Endodermal cell (in vitro differentiated cells): ENCODE measurements around the gene HOGA1. TPM values are rescaled to one million over a fixed set of nuclear protein-coding genes. Genes with fewer than 3 reads are reported as not detected.

Source experiments
- DNase-seq: peaks from one replicate; pipeline ENCODE4 v3.0.0-alpha.2; 2017
- H3K27ac ChIP-seq: 2 replicates; pipeline ENCODE4 v1.5.1; 2013; ENCODE audit warnings: mild to moderate bottlenecking, low read depth, low read length, moderate library complexity
- H3K27me3 ChIP-seq: 2 replicates; pipeline ENCODE4 v1.6.1; 2013; ENCODE audit warnings: mild to moderate bottlenecking, low read length, moderate library complexity; ENCODE audit not compliant: insufficient read depth, control insufficient read depth, poor library complexity, severe bottlenecking
- H3K36me3 ChIP-seq: 2 replicates; pipeline ENCODE4 v1.7.0; 2013; ENCODE audit warnings: mild to moderate bottlenecking, low read length, moderate library complexity; ENCODE audit not compliant: control insufficient read depth, insufficient read depth
- H3K4me1 ChIP-seq: one replicate; pipeline ENCODE4 v1.7.0; 2013; ENCODE audit warnings: low read length; ENCODE audit not compliant: control insufficient read depth, insufficient read depth
- H3K4me3 ChIP-seq: 2 replicates; pipeline ENCODE4 v1.5.1; 2013; ENCODE audit warnings: mild to moderate bottlenecking, low read length, moderate library complexity
- H3K9ac ChIP-seq: 2 replicates; pipeline ENCODE4 v1.6.1; 2013; ENCODE audit warnings: mild to moderate bottlenecking, low read length, moderate library complexity; ENCODE audit not compliant: poor library complexity, severe bottlenecking; ENCODE audit errors: extremely low read depth
- H3K9me3 ChIP-seq: 2 replicates; pipeline ENCODE4 v1.6.1; 2013; ENCODE audit warnings: mild to moderate bottlenecking, low read length, moderate library complexity; ENCODE audit not compliant: control insufficient read depth
- H3K27ac Mint-ChIP-seq: 2 replicates; pipeline ENCODE4 v1.8.0; 2020; ENCODE audit warnings: mixed read lengths
- H3K27me3 Mint-ChIP-seq: 2 replicates; pipeline ENCODE4 v1.8.0; 2021; ENCODE audit warnings: mild to moderate bottlenecking, mixed read lengths; ENCODE audit not compliant: insufficient read depth
- H3K36me3 Mint-ChIP-seq: 2 replicates; pipeline ENCODE4 v1.8.0; 2020; ENCODE audit warnings: low read depth, mixed read lengths
- H3K4me1 Mint-ChIP-seq: 2 replicates; pipeline ENCODE4 v1.8.0; 2020; ENCODE audit warnings: mixed read lengths
- H3K4me3 Mint-ChIP-seq: 2 replicates; pipeline ENCODE4 v1.8.0; 2020; ENCODE audit warnings: mild to moderate bottlenecking, moderate library complexity, mixed read lengths
- H3K9me3 Mint-ChIP-seq: 2 replicates; pipeline ENCODE4 v1.8.0; 2020; ENCODE audit warnings: mild to moderate bottlenecking, mixed read lengths
- CTCF ChIP-seq: fragments of 200-600 bp; sonication (generic); conservative IDR thresholded peaks from 2 replicates; pipeline ENCODE4 v1.5.0; 2021; ENCODE audit warnings: antibody characterized with exemption, mild to moderate bottlenecking
- WGBS, 2 experiments: methylation state at CpG; one replicate each; pipeline versions ENCODE4 v1.1.5 to v1.1.7; 2013; ENCODE audit warnings: missing lambda C conversion rate in 2 of 2, mixed read lengths in 1 of 2; ENCODE audit not compliant: insufficient coverage in 1 of 2, insufficient read length in 1 of 2; 5-methylcytosine and 5-hydroxymethylcytosine counted together
- total RNA-seq, 2 donors: library from RNA; stranded (reverse); fragmentation: NEBNext Ultra II Directional in 1 of 2; extraction: Animal tissue kit (Norgen Biotek cat#: 25700) in 1 of 2; gene quantifications; 2 replicates in 1 of 2; 3 replicates in 1 of 2; pipeline ENCODE4 v1.2.1, GENCODE V29; 2021

Gene HOGA1
- total RNA-seq, 2 donors from 2014 or later: 0.15 to 1.7 TPM

GRCh38 chr10:97659589-97659988, 75.4 kb downstream of the HOGA1 start:
- H3K9ac ChIP-seq: no peak overlapping the region
- no peak for TF ChIP-seq CTCF
- WGBS, 2 experiments: 90 to 97% methylated on average over 1 of the region's 1 CpG
- Mint-ChIP-seq H3K36me3 (peaks cover 78% of the 10 kb centered on the region), H3K4me1 (no peaks in the 10 kb centered on the region), H3K4me3 (no peak overlapping the region), H3K27me3 (no peaks in the 10 kb centered on the region), H3K9me3 (no peaks in the 10 kb centered on the region), H3K27ac (no peak overlapping the region)
- peaks cover 6% of the 10 kb centered on the region for H3K4me1 ChIP-seq
- no peaks in the 10 kb centered on the region for H3K27me3 ChIP-seq
- H3K36me3 ChIP-seq: peaks cover 77% of the 10 kb centered on the region
- H3K27ac ChIP-seq: no peak overlapping the region
- DNase-seq: no peak
- no peak overlapping the region for H3K4me3 ChIP-seq
- H3K9me3 ChIP-seq: no peaks in the 10 kb centered on the region

Other genes with a start within 250 kb of the HOGA1 start
- 10 to 100 TPM; 31.0 to 35.2 TPM for gene FRAT2, start 249.7 kb upstream of the HOGA1 start, total RNA-seq
- 10 to 100 TPM; 33.0 to 34.7 TPM for gene RRP12, start 183.0 kb upstream of the HOGA1 start, total RNA-seq
- 100 to 1,000 TPM; 490 to 499 TPM for gene PGAM1, start 158.2 kb upstream of the HOGA1 start, total RNA-seq
- gene EXOSC1, start 138.4 kb upstream of the HOGA1 start, total RNA-seq: 10 to 100 TPM; 48.9 to 55.6 TPM
- gene ZDHHC16, start 138.2 kb upstream of the HOGA1 start, total RNA-seq: 10 to 100 TPM; 44.5 to 53.6 TPM
- 10 to 100 TPM; 84.2 to 98.8 TPM for gene MMS19, start 86.0 kb upstream of the HOGA1 start, total RNA-seq
- 10 to 100 TPM; 19.1 to 19.3 TPM for gene UBTD1, start 85.5 kb upstream of the HOGA1 start, total RNA-seq
- not detected for gene ANKRD2, start 11.6 kb upstream of the HOGA1 start, total RNA-seq
- not detected for gene C10orf62, start 5.3 kb downstream of the HOGA1 start, total RNA-seq
- gene MORN4, start 49.1 kb downstream of the HOGA1 start, total RNA-seq: 10 to 100 TPM; 19.0 to 21.3 TPM
- 10 to 100 TPM; 14.5 to 18.1 TPM for gene PI4K2A, start 56.3 kb downstream of the HOGA1 start, total RNA-seq
- gene AVPI1, start 102.9 kb downstream of the HOGA1 start, total RNA-seq: 1 to 10 TPM; 3.9 to 4.3 TPM
- 10 to 100 TPM; 44.3 to 47.9 TPM for gene MARVELD1, start 129.3 kb downstream of the HOGA1 start, total RNA-seq
- 10 to 100 TPM; 33.5 to 36.3 TPM for gene ZFYVE27, start 152.7 kb downstream of the HOGA1 start, total RNA-seq
- 1 to 10 TPM; 1.8 to 2.3 TPM for gene SFRP5, start 187.6 kb downstream of the HOGA1 start, total RNA-seq